Measurements from ENCODE around the gene ACAD8. TPM values are rescaled to one million over a fixed set of nuclear protein-coding genes. Genes with fewer than 3 reads are reported as not detected.

Gene ACAD8
- total RNA-seq, 1 donor from 2014 or later, result 23.1 TPM

- no peak for TF ChIP-seq CTCF (IDR thresholded peaks at IDR 0.05)
- Mint-ChIP-seq H3K4me1 (peaks cover 18% of the 10 kb centered on the region), H3K27ac (no peak overlapping the region), H3K36me3 (ENCODE audit: low read depth) (peaks cover 46% of the 10 kb centered on the region), H3K27me3 (no peaks in the 10 kb centered on the region), H3K4me3 (no peak overlapping the region), H3K9me3 (no peaks in the 10 kb centered on the region)
- intact Hi-C loops (cut with micrococcal nuclease), result no loop called here
- DNase-seq (no peak), ATAC-seq (ENCODE audit: low read depth) (no peak)
- ChIA-PET CTCF (no interaction called here), POLR2A (interaction anchor here (0.5 kb wide), 1 partner anchor 22 kb away, joined by 4 read pairs; no protein-coding TSS in a partner anchor)
Observed at GRCh38 chr11:134257101-134257500, 3.7 kb downstream of the ACAD8 start.

GRCh38 chr11:134258577-134258976 is 5.2 kb downstream of the ACAD8 start:
- H3K4me3 Mint-ChIP-seq, result no peak overlapping the region
- no peaks in the 10 kb centered on the region for H3K27me3 Mint-ChIP-seq
- TF ChIP-seq CTCF (IDR thresholded peaks at IDR 0.05), result no peak
- H3K4me1 Mint-ChIP-seq, result peaks cover 8% of the 10 kb centered on the region
- no peak for ATAC-seq (ENCODE audit: low read depth)
- intact Hi-C loops (cut with micrococcal nuclease), result no loop called here
- ChIA-PET POLR2A (no interaction called here), CTCF (no interaction called here)
- H3K36me3 Mint-ChIP-seq (ENCODE audit: low read depth), result peaks cover 55% of the 10 kb centered on the region
- no peak for DNase-seq
- H3K9me3 Mint-ChIP-seq, result no peaks in the 10 kb centered on the region
- no peak overlapping the region for H3K27ac Mint-ChIP-seq

GRCh38 chr11:134260503-134260902 is 7.1 kb downstream of the ACAD8 start:
- Mint-ChIP-seq H3K9me3 (no peaks in the 10 kb centered on the region), H3K27ac (no peak overlapping the region), H3K36me3 (ENCODE audit: low read depth) (peaks cover 57% of the 10 kb centered on the region), H3K4me1 (no peaks in the 10 kb centered on the region), H3K27me3 (no peaks in the 10 kb centered on the region), H3K4me3 (no peak overlapping the region)
- ATAC-seq (ENCODE audit: low read depth) (no peak), DNase-seq (no peak)
- POLR2A ChIA-PET, result no interaction called here
- no peak for TF ChIP-seq CTCF (IDR thresholded peaks at IDR 0.05)
- CTCF ChIA-PET, result no interaction called here
- intact Hi-C loops (cut with micrococcal nuclease), result no loop called here

GRCh38 chr11:134260983-134261382 is 7.6 kb downstream of the ACAD8 start:
- CTCF ChIA-PET, result no interaction called here
- Mint-ChIP-seq H3K27ac (no peak overlapping the region), H3K4me3 (no peak overlapping the region), H3K9me3 (no peaks in the 10 kb centered on the region), H3K27me3 (no peaks in the 10 kb centered on the region), H3K4me1 (no peaks in the 10 kb centered on the region), H3K36me3 (ENCODE audit: low read depth) (peaks cover 57% of the 10 kb centered on the region)
- TF ChIP-seq CTCF (IDR thresholded peaks at IDR 0.05), result no peak
- DNase-seq (no peak), ATAC-seq (ENCODE audit: low read depth) (no peak)
- POLR2A ChIA-PET, result no interaction called here
- intact Hi-C loops (cut with micrococcal nuclease), result no loop called here

GRCh38 chr11:134261626-134262488 is 8.5 kb downstream of the ACAD8 start:
- Mint-ChIP-seq H3K4me3 (no peak overlapping the region), H3K9me3 (no peaks in the 10 kb centered on the region), H3K36me3 (ENCODE audit: low read depth) (peaks cover 55% of the 10 kb centered on the region), H3K4me1 (no peaks in the 10 kb centered on the region), H3K27ac (no peak overlapping the region), H3K27me3 (no peaks in the 10 kb centered on the region)
- ATAC-seq (ENCODE audit: low read depth) (no peak), DNase-seq (no peak)
- ChIA-PET POLR2A (no interaction called here), CTCF (interaction anchor here (0.8 to 1.2 kb wide), 3 partner anchors 8 to 38 kb away, joined by 3 read pairs; partner anchors contain the start of genes ACAD8, GLB1L3, THYN1 and VPS26B)
- TF ChIP-seq CTCF (IDR thresholded peaks at IDR 0.05), result no peak
- intact Hi-C loops (cut with micrococcal nuclease), result no loop called here
